ENCODE measurements around the gene TSPAN3.

Gene TSPAN3

GRCh38 chr15:77070495-77071304 lies at the start of gene TSPAN3:
Gene TSPAN3 (minus strand): TSS chr15:77071109. CDS start chr15:77070954, 155 bp downstream.
- peak; percentile 96 for DNase-seq

GRCh38 chr15:77120576-77120975 lies 49.7 kb upstream of the TSPAN3 start:
- DNase-seq, result no peak

- no peak for DNase-seq
Measured at GRCh38 chr15:77119446-77119845, 48.5 kb upstream of the TSPAN3 start.

GRCh38 chr15:77118882-77119321 lies 48.0 kb upstream of the TSPAN3 start:
- no peak for DNase-seq

- DNase-seq, result no peak
Measured at GRCh38 chr15:77115179-77115578, 44.3 kb upstream of the TSPAN3 start.

GRCh38 chr15:77112838-77113504 lies 42.1 kb upstream of the TSPAN3 start:
- no peak for DNase-seq

GRCh38 chr15:77111789-77112188 lies 40.9 kb upstream of the TSPAN3 start:
- no peak for DNase-seq

- peak; percentile 71 for DNase-seq
Measured at GRCh38 chr15:77107531-77108355, 36.8 kb upstream of the TSPAN3 start.

- DNase-seq, result no peak
Measured at GRCh38 chr15:77107068-77107467, 36.2 kb upstream of the TSPAN3 start.

- no peak for DNase-seq
Measured at GRCh38 chr15:77104155-77104554, 33.2 kb upstream of the TSPAN3 start.

- no peak for DNase-seq
Measured at GRCh38 chr15:77099741-77100463, 29.0 kb upstream of the TSPAN3 start.

GRCh38 chr15:77098572-77098971 lies 27.7 kb upstream of the TSPAN3 start:
- no peak for DNase-seq

GRCh38 chr15:77097921-77098320 lies 27.0 kb upstream of the TSPAN3 start:
- no peak for DNase-seq

- no peak for DNase-seq
Measured at GRCh38 chr15:77097248-77097721, 26.4 kb upstream of the TSPAN3 start.

GRCh38 chr15:77096541-77096940 lies 25.6 kb upstream of the TSPAN3 start:
- peak; percentile 40 for DNase-seq

- peak; percentile 17 for DNase-seq
Measured at GRCh38 chr15:77096138-77096537, 25.2 kb upstream of the TSPAN3 start.

GRCh38 chr15:77094397-77095030 lies 23.6 kb upstream of the TSPAN3 start:
- peak; percentile 52 for DNase-seq

- no peak for DNase-seq
Measured at GRCh38 chr15:77093436-77093835, 22.5 kb upstream of the TSPAN3 start.

- DNase-seq, result peak; percentile 15
Measured at GRCh38 chr15:77091097-77091496, 20.2 kb upstream of the TSPAN3 start.

GRCh38 chr15:77087213-77087612 lies 16.3 kb upstream of the TSPAN3 start:
- no peak for DNase-seq

- DNase-seq, result no peak
Measured at GRCh38 chr15:77085297-77085696, 14.4 kb upstream of the TSPAN3 start.

GRCh38 chr15:77084436-77084835 lies 13.5 kb upstream of the TSPAN3 start:
- DNase-seq, result no peak
